ENCODE measurements around the gene AMACR. TPM values are rescaled to one million over a fixed set of nuclear protein-coding genes. Genes with fewer than 3 reads are reported as not detected.

Gene AMACR
- total and polyA plus RNA-seq, 2 of the 8 experiments (the other 6 are each of a cell fraction or from before 2014, with no cell fraction given) = 9.1 to 12.6 TPM

DNA sequence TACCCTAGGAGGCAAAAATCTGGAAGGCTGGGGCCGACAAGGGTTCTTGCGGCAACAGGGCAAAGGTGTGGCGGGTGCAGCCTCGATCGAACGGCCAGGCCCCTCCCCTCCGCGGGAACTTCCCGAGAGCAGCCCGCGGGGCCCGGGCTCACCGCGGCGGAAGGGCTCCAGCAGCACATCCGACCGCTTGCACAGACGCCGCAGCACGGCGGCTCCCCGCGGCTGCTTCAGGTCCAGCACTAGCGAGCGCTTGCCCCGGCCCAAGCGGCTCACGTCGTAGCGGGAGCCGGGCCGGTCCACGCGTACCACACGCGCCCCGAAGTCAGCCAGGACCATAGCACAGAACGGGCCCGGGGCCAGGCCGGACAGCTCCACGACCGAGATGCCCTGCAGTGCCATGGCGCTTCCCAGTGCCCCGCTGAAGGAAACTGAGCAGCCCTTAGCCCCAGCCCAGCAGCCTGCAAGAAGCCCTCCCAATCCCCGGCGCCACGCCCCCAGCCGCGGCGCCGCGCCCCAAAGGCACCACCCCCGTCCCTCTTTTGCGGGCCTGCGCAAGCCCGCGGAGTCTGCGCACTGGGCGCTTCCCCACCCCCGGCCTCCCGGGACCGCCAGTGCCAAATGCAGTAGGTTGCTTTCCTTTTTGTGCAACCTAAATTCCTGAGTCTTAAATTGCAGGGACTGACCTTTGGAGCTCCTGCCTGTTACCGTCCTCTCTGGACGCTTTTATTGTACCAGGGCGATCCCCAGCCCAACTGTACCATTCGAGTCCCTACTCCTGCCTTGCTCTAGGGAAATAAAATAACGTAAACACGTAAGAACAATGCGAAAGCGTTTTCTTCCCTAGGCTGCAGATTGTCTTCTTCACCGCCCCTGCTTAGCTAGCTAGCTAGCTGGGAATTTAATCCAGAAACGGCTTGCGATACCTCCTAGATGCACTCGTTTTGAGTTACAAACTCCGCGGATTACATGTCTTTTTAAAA is at the start of gene AMACR (continued):
- TF ChIP-seq JUN (IDR thresholded peaks at IDR 0.05; ENCODE audit: low read depth, low read length) (no peak), BACH1 (IDR thresholded peaks at IDR 0.05; ENCODE audit: low read length) (no peak), HDAC2 (IDR thresholded peaks at IDR 0.05; ENCODE audit: borderline replicate concordance in 1 of 2, low read depth in 2 of 2, low read length in 2 of 2) (no peak), KDM1A (IDR thresholded peaks at IDR 0.05; ENCODE audit: borderline replicate concordance, low read length) (no peak)
- TF ChIP-seq, protein P1, sequence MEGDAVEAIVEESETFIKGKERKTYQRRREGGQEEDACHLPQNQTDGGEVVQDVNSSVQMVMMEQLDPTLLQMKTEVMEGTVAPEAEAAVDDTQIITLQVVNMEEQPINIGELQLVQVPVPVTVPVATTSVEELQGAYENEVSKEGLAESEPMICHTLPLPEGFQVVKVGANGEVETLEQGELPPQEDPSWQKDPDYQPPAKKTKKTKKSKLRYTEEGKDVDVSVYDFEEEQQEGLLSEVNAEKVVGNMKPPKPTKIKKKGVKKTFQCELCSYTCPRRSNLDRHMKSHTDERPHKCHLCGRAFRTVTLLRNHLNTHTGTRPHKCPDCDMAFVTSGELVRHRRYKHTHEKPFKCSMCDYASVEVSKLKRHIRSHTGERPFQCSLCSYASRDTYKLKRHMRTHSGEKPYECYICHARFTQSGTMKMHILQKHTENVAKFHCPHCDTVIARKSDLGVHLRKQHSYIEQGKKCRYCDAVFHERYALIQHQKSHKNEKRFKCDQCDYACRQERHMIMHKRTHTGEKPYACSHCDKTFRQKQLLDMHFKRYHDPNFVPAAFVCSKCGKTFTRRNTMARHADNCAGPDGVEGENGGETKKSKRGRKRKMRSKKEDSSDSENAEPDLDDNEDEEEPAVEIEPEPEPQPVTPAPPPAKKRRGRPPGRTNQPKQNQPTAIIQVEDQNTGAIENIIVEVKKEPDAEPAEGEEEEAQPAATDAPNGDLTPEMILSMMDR (IDR thresholded peaks at IDR 0.05; ENCODE audit: control extremely low read depth in 1 of 3, insufficient read depth in 1 of 3, low read depth in 1 of 3, low read length in 3 of 3) = no peak
- TF ChIP-seq, protein P2, sequence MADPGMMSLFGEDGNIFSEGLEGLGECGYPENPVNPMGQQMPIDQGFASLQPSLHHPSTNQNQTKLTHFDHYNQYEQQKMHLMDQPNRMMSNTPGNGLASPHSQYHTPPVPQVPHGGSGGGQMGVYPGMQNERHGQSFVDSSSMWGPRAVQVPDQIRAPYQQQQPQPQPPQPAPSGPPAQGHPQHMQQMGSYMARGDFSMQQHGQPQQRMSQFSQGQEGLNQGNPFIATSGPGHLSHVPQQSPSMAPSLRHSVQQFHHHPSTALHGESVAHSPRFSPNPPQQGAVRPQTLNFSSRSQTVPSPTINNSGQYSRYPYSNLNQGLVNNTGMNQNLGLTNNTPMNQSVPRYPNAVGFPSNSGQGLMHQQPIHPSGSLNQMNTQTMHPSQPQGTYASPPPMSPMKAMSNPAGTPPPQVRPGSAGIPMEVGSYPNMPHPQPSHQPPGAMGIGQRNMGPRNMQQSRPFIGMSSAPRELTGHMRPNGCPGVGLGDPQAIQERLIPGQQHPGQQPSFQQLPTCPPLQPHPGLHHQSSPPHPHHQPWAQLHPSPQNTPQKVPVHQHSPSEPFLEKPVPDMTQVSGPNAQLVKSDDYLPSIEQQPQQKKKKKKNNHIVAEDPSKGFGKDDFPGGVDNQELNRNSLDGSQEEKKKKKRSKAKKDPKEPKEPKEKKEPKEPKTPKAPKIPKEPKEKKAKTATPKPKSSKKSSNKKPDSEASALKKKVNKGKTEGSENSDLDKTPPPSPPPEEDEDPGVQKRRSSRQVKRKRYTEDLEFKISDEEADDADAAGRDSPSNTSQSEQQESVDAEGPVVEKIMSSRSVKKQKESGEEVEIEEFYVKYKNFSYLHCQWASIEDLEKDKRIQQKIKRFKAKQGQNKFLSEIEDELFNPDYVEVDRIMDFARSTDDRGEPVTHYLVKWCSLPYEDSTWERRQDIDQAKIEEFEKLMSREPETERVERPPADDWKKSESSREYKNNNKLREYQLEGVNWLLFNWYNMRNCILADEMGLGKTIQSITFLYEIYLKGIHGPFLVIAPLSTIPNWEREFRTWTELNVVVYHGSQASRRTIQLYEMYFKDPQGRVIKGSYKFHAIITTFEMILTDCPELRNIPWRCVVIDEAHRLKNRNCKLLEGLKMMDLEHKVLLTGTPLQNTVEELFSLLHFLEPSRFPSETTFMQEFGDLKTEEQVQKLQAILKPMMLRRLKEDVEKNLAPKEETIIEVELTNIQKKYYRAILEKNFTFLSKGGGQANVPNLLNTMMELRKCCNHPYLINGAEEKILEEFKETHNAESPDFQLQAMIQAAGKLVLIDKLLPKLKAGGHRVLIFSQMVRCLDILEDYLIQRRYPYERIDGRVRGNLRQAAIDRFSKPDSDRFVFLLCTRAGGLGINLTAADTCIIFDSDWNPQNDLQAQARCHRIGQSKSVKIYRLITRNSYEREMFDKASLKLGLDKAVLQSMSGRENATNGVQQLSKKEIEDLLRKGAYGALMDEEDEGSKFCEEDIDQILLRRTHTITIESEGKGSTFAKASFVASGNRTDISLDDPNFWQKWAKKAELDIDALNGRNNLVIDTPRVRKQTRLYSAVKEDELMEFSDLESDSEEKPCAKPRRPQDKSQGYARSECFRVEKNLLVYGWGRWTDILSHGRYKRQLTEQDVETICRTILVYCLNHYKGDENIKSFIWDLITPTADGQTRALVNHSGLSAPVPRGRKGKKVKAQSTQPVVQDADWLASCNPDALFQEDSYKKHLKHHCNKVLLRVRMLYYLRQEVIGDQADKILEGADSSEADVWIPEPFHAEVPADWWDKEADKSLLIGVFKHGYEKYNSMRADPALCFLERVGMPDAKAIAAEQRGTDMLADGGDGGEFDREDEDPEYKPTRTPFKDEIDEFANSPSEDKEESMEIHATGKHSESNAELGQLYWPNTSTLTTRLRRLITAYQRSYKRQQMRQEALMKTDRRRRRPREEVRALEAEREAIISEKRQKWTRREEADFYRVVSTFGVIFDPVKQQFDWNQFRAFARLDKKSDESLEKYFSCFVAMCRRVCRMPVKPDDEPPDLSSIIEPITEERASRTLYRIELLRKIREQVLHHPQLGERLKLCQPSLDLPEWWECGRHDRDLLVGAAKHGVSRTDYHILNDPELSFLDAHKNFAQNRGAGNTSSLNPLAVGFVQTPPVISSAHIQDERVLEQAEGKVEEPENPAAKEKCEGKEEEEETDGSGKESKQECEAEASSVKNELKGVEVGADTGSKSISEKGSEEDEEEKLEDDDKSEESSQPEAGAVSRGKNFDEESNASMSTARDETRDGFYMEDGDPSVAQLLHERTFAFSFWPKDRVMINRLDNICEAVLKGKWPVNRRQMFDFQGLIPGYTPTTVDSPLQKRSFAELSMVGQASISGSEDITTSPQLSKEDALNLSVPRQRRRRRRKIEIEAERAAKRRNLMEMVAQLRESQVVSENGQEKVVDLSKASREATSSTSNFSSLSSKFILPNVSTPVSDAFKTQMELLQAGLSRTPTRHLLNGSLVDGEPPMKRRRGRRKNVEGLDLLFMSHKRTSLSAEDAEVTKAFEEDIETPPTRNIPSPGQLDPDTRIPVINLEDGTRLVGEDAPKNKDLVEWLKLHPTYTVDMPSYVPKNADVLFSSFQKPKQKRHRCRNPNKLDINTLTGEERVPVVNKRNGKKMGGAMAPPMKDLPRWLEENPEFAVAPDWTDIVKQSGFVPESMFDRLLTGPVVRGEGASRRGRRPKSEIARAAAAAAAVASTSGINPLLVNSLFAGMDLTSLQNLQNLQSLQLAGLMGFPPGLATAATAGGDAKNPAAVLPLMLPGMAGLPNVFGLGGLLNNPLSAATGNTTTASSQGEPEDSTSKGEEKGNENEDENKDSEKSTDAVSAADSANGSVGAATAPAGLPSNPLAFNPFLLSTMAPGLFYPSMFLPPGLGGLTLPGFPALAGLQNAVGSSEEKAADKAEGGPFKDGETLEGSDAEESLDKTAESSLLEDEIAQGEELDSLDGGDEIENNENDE (IDR thresholded peaks at IDR 0.05; ENCODE audit: insufficient replicate concordance, low read length) = no peak

Measured in H1 (cell line).